SH-SY5Y (cell line): ENCODE data around the gene CBX5.

Experiments
- GATA2 ChIP-seq: IDR thresholded peaks from 2 replicates; pipeline ENCODE4 v1.6.1; 2011; ENCODE audit warnings: mild to moderate bottlenecking, low read depth, low read length
- GATA3 ChIP-seq: IDR thresholded peaks from 2 replicates; pipeline ENCODE4 v1.6.1; 2011; ENCODE audit warnings: low read depth, mild to moderate bottlenecking, low read length, moderate library complexity

The CBX5 gene

GRCh38 chr12:54184024-54184805 is 95.7 kb downstream of the CBX5 start:
- TF ChIP-seq GATA2 = no peak
- TF ChIP-seq GATA3 = no peak

- TF ChIP-seq GATA2 (no peak), GATA3 (no peak)
Observed at GRCh38 chr12:54182981-54183380, 96.9 kb downstream of the CBX5 start.

- TF ChIP-seq GATA2 = no peak
- no peak for TF ChIP-seq GATA3
Observed at GRCh38 chr12:54182086-54182485, 97.8 kb downstream of the CBX5 start.
